OCI-LY1 (cell line): ENCODE measurements around the gene CELF2.

Experiments
- EZH2 ChIP-seq: fragments of 200-600 bp; sonication (generic), shearing (Covaris generic); IDR thresholded peaks from 2 replicates; pipeline ENCODE4 v1.8.0; 2017; ENCODE audit warnings: borderline replicate concordance, mixed run types, mild to moderate bottlenecking, antibody characterized with exemption, low read length, moderate library complexity, mixed read lengths
- TF ChIP-seq, protein P1 (sequence below): fragments of 200-600 bp; sonication (generic), shearing (Covaris generic); IDR thresholded peaks from 2 replicates; pipeline ENCODE4 v1.5.1; 2017; ENCODE audit warnings: mild to moderate bottlenecking, antibody characterized with exemption, low read length, moderate library complexity, mixed read lengths

DNA sequence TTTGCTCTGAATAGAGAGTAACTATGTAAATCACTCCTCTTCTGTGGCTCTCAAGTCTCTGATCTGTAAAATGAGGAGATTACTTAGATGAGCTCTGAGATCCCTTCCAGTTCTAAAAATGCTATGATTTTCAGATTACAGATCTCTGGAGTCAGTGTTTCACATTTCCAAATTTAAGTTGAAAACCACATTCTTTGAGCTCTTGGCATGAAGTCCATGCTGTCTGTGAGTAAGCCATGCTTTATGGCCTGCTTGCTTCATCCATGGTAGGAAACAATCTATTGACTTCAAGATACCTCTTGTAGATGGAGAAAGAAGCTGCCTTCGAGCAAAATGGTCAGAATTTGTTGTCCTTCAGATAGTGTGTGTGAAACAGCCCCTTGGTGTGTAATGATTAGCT is 64.9 kb downstream of the CELF2 start:
- no peak for TF ChIP-seq EZH2
- TF ChIP-seq, protein P1, sequence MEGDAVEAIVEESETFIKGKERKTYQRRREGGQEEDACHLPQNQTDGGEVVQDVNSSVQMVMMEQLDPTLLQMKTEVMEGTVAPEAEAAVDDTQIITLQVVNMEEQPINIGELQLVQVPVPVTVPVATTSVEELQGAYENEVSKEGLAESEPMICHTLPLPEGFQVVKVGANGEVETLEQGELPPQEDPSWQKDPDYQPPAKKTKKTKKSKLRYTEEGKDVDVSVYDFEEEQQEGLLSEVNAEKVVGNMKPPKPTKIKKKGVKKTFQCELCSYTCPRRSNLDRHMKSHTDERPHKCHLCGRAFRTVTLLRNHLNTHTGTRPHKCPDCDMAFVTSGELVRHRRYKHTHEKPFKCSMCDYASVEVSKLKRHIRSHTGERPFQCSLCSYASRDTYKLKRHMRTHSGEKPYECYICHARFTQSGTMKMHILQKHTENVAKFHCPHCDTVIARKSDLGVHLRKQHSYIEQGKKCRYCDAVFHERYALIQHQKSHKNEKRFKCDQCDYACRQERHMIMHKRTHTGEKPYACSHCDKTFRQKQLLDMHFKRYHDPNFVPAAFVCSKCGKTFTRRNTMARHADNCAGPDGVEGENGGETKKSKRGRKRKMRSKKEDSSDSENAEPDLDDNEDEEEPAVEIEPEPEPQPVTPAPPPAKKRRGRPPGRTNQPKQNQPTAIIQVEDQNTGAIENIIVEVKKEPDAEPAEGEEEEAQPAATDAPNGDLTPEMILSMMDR = no peak
